SK-N-DZ (cell line): ENCODE measurements around the gene AFF1.
"Not testable (repeated sequence)": the region's sequence is repeated elsewhere in the genome, so short reads cannot be mapped to it uniquely, and the experiment has no call there.

Source experiments
- DNase-seq: peaks from one replicate; pipeline ENCODE4 v3.0.0-alpha.2; 2015; ENCODE audit warnings: low spot score

The AFF1 gene

GRCh38 chr4:86976801-86977485 is 42.1 kb downstream of the AFF1 start:
- no peak for DNase-seq

GRCh38 chr4:86977621-86978184 is 42.9 kb downstream of the AFF1 start:
- DNase-seq, result no peak

DNA sequence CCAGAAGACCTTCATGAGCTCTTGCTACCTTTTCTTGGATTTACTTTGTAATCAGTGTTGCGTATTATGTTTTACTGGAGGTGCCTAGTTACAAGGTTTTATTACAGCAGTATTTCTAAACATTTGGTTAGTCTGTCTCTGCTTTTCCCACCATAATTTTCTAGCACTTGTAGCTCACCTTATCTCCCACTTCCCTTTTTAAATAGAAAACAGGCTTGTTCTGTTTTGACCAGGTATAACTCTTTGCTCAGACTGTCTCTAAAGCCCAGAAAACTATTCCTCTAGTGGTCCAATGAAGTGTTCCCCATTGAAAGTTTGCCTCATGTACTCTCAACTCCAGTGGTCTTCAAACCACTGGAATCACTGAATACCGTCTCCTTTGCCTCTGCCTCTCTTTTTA is 43.9 kb downstream of the AFF1 start:
- DNase-seq, result no peak

- DNase-seq, result no peak
Observed at GRCh38 chr4:86980230-86980629, 45.4 kb downstream of the AFF1 start.

- no peak for DNase-seq
Observed at GRCh38 chr4:86981789-86982188, 47.0 kb downstream of the AFF1 start.

DNA sequence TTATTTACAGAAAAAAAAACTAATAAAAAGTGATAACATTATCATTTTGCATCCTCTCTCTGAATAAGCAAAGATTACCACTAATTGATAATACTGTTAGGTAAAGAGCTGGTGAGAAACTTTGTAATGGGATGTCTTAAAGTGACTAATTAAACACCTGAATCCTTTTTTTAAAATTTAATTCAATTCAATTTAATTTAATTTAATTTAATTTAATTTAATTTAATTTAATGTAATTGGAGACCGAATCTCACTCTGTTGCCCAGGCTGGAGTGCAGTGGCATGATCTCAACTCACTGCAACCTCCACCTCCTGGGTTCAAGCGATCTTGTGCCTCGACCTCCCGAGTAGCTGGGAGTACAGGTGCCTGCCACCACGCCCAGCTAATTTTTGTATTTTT is 51.0 kb downstream of the AFF1 start:
- DNase-seq, result not testable (repeated sequence)

- DNase-seq, result not testable (repeated sequence)
Observed at GRCh38 chr4:86989658-86990057, 54.8 kb downstream of the AFF1 start.

GRCh38 chr4:86990510-86990909 is 55.7 kb downstream of the AFF1 start:
- DNase-seq, result no peak

GRCh38 chr4:86991994-86992393 is 57.2 kb downstream of the AFF1 start:
- no peak for DNase-seq

DNA sequence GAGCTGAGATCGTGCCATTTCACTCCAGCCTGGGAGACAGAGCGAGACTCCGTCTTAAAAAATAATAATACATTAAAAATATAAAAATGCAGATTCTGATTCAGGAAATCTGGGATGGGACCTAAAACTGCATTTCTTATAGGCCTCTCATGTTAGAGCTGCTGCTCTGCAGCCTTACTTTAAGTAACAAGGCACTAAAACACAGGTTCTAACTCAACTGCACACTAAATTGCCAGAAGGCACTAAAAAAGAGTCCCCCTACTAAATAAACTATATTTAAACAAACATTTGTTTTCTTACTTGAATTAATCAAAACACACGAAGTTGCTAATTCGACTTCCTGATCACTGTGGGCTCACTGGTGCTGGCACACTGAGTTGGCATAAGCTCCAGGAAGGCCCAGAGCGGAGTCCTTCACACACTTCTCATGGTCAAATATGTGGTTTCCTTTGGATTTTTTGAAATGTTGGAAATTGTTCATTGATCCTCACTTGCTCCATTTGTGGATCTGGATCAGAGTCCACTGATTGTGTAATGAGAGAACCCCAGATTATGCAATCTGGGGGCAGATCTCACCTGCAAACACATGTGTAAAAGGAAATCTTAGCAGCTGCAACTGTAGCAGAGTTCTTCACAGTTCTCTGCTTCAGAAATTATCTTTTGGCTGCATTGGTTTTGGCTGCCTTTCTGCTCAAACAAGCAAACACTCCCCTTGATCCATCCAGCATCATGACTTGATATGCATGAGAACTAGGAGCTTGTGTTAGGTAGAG is 59.3 kb downstream of the AFF1 start:
- DNase-seq, result no peak

DNA sequence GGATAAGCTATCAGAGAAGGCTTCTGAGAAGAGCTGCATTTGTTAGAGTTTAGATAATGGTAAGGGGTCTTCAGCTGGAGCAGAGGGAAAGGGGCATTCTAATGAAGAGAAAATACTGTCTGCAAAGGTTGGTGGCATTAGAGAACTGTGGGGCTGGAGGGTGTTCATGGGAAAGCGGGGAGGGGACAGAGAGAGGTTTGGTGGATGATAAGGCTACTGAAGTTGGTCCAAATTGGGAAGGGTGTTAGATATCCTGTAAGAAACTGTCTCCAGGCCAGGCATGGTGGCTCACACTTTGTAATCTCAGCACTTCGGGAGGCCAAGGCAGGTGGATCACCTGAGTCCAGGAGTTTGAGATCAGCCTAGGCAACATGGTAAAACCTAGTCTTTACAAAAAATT is 59.9 kb downstream of the AFF1 start:
- DNase-seq, result no peak

GRCh38 chr4:86996510-86996909 is 61.7 kb downstream of the AFF1 start:
- not testable (repeated sequence) for DNase-seq

- no peak for DNase-seq
Observed at GRCh38 chr4:86999136-86999643, 64.4 kb downstream of the AFF1 start.

DNA sequence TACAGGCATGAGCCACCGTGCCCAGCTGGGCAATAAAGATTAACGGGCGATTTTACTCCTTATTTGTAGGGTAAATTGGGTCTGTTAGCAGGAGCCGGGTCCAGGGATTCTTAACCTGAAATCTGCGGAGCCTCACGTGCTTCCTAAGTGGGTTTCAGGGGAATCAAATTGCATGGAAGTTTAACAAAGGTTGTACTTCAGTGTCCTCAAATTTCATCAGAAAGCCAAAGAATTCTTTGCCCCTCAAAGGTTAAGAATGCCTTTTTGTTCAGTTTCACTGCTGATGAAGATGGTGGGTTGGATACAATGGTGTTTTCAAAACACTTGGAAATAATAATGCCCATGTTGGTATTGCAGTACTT is 67.9 kb downstream of the AFF1 start:
- no peak for DNase-seq

- DNase-seq, result no peak
Observed at GRCh38 chr4:87003266-87003665, 68.5 kb downstream of the AFF1 start.

DNA sequence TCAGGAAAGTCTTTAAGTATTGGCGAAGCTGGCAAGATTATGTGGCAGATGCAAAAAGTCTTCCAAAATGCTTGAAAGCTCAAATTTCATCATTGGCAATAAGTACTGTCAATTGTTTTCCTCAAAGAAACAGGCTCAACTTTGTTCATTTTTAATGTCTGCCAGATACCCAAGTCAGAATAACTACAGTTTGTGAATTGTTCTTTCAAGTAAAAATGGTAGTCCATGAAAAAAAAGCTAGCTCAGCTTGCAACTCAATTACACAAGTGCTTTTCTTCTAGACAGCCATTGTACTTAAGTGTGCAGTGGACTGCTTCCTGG is 70.5 kb downstream of the AFF1 start:
- no peak for DNase-seq

DNA sequence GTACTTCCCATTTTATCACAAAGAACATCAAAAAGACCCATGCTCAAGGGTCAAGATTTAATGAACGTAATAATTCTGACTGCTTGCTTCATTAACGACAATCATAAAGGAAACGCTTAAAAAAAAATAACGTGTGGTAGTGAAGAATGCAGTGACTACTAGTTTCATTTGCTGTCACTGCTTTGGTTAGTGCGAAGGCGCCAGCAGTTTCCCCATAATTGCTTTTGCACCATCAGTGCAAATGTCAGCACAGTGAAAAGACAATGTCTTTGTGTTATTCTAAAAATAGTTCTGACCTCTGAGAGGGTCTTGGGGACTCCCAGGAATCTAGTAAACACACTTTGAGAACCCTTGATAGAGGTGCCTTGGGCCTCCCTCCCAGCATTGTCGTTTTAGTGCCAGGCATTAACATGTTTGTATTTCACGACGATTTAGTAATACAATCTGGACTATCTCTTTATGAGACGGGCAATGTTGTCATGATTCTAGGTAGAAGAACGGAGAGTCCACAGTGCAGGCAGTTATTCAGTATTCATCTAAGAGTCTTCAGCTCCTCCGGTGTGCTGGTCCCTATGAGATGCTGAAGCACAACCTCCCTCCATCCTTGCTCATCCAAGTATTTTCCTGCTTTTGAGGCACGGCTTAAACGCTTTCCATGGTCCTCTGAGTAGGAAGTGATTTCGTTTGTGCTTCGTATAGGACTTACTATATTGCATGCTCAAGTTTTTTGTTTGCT is 71.0 kb downstream of the AFF1 start:
- no peak for DNase-seq

DNA sequence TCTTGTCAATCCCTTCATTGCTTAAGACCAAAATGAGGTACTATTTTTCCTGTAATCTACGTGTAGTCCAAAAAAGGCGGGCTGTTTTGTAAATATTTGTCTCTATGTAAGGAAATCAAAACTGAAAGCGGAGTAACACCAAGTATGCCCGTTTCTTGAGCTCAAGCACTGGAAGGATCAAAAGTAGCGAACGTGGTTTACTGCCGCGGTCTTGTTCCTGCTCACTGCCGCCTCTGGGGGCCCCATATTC is 71.5 kb downstream of the AFF1 start:
- DNase-seq, result no peak

DNA sequence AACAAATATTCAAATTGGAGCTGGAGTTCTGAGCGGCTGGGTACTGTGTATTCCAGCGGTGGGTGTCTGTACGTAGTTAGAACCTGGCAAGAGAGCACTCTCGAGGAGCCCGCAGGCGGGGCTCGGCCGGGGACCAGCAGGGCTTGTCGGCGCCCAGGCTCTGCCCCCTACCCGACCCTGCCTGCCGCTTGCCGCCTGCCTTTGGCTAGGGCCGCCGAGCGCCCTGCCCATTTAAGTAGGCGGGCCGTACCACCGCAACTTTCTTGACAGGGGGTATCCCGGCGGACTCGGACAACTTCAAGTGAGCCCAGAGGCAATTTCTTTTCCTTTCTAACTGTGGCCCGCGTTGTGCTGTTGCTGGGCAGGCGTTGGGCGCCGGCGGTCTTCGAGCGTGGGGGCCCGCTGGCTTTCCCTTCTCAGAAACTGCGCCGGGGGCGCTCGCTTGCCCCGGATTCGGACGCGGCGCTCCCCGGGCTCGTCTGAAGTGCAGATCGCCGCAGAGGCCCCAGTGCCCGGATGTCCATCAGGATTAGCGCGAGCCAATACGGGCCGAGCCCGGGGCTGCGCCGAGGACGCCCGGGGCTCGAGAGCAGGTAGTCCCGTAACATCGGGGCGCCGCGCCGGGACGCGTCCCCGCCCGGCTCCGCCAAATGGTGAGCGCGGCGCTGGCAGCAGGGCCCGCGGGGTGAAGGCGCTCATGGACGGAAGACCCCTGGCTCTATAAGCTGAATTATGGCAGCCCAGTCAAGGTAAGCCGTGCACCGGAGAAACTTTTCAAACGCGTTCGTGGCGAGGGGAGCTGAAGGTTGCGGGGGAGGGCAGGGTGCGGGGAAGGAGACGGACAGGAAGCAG is 72.1 kb downstream of the AFF1 start:
- peak; percentile 93 for DNase-seq

DNA sequence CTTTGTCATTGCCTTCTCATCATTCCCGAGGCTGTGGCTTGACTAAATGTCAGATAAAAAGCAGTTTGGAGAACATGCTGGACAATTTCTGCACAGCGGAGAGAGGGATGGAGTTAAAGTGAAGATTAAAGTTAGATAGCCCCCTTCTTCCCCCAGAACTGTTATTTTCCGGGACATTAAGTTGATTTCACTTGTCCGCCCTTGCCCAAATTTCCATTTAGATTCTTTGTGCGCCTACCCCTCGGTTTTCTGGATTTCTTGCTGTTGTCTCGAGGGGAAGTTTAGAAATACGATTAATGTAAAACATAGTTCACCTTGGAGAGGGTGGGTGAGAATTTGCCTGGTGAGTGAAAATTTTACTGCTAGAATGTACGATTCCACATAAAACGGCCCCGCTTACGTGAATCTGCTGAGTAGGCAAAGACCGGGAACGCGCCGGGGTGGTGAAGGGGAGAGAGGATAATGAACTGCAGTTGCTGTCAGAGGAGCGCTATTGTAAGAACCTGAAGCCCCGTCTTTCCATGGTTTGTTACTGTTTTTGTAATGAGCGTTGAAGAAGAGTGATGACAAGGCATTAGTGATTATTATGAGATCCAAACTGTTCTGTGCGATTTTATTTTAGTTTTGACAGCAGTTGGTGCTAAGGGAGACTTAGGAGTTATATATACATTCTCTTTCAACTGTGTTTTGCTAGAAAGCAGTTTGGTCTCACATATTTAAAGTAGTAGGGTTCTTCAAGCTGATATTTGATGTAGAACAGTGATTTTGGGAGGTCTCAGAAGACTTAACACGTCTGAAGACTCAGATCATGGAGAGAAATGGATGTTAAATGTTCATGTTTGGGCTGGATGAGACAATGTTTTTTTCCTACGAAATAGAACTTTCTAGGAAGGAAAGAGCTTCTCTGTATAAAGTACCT is 73.0 kb downstream of the AFF1 start:
- DNase-seq, result peak; percentile 58
